HEK293T (cell line): ENCODE measurements around the gene CMAS.

Source experiments
- CTCF ChIA-PET: fragments of 350-600 bp; formaldehyde crosslinking; extraction: SDS; loops from one replicate; lab custom pipeline; 2021; ENCODE audit warnings: antibody characterized with exemption, inconsistent platforms; lab: Yijun Ruan, JAX
- POLR2A ChIA-PET: fragments of 350-600 bp; formaldehyde crosslinking; extraction: SDS; loops from one replicate; lab custom pipeline; 2020; ENCODE audit warnings: antibody characterized with exemption, inconsistent platforms; lab: Yijun Ruan, JAX
- DNase-seq: peaks from one replicate; pipeline ENCODE4 v3.0.0; 2012; ENCODE audit warnings: mixed read lengths; ENCODE audit errors: extremely low spot score
- ARNT ChIP-seq: fragments of 450-650 bp; IDR thresholded peaks from 2 replicates; pipeline ENCODE4 v1.6.1; 2017; ENCODE audit warnings: mild to moderate bottlenecking
- BHLHE40 ChIP-seq: fragments of 450-650 bp; IDR thresholded peaks from 2 replicates; pipeline ENCODE4 v1.6.1; 2016; ENCODE audit warnings: mild to moderate bottlenecking, moderate library complexity, borderline replicate concordance
- CTBP1 ChIP-seq: fragments of 450-650 bp; IDR thresholded peaks from 2 replicates; pipeline ENCODE4 v1.6.1; 2016; ENCODE audit warnings: borderline replicate concordance
- ELF4 ChIP-seq: fragments of 450-650 bp; IDR thresholded peaks from 2 replicates; pipeline ENCODE4 v1.6.1; 2017; ENCODE audit warnings: antibody characterized with exemption
- FOXA1 ChIP-seq: fragments of 450-650 bp; IDR thresholded peaks from 2 replicates; pipeline ENCODE4 v1.6.1; 2016; ENCODE audit warnings: mild to moderate bottlenecking
- FOXK2 ChIP-seq: fragments of 450-650 bp; IDR thresholded peaks from 2 replicates; pipeline ENCODE4 v1.6.1; 2016; ENCODE audit warnings: mild to moderate bottlenecking
- FOXM1 ChIP-seq: fragments of 450-650 bp; IDR thresholded peaks from 2 replicates; pipeline ENCODE4 v1.6.1; 2017; ENCODE audit warnings: mild to moderate bottlenecking, borderline replicate concordance
- HDGF ChIP-seq: fragments of 450-650 bp; IDR thresholded peaks from 2 replicates; pipeline ENCODE4 v1.6.1; 2017; ENCODE audit warnings: antibody characterized with exemption, borderline replicate concordance
- L3MBTL2 ChIP-seq: fragments of 450-650 bp; conservative IDR thresholded peaks from 2 replicates; pipeline ENCODE4 v1.6.1; 2016; ENCODE audit warnings: mild to moderate bottlenecking
- LEF1 ChIP-seq: fragments of 450-650 bp; IDR thresholded peaks from 2 replicates; pipeline ENCODE4 v1.6.1; 2017; ENCODE audit warnings: mild to moderate bottlenecking, borderline replicate concordance
- NFRKB ChIP-seq: fragments of 450-650 bp; IDR thresholded peaks from 2 replicates; pipeline ENCODE4 v1.6.1; 2016; ENCODE audit warnings: mild to moderate bottlenecking, moderate library complexity
- PKNOX1 ChIP-seq: fragments of 450-650 bp; IDR thresholded peaks from 2 replicates; pipeline ENCODE4 v1.6.1; 2016
- SP1 ChIP-seq: fragments of 450-650 bp; IDR thresholded peaks from 2 replicates; pipeline ENCODE4 v1.6.1; 2017
- SUZ12 ChIP-seq: fragments of 450-650 bp; IDR thresholded peaks from 2 replicates; pipeline ENCODE4 v1.6.1; 2016; ENCODE audit warnings: mild to moderate bottlenecking
- TARDBP ChIP-seq: fragments of 450-650 bp; IDR thresholded peaks from 2 replicates; pipeline ENCODE4 v1.6.1; 2016
- ZNF384 ChIP-seq: fragments of 450-650 bp; IDR thresholded peaks from 2 replicates; pipeline ENCODE4 v1.6.1; 2016

Gene CMAS

GRCh38 chr12:22032732-22033131, 13.3 kb upstream of the CMAS start:
- TF ChIP-seq FOXM1 (no peak), SP1 (no peak), NFRKB (no peak), FOXA1 (no peak)
- no peak for DNase-seq
- ChIA-PET POLR2A (no interaction called here), CTCF (no interaction called here)

GRCh38 chr12:22034709-22035506, 11.1 kb upstream of the CMAS start:
- ChIA-PET CTCF (interaction anchor here (1.0 kb wide), 1 partner anchor 17 kb away, joined by 3 read pairs; no protein-coding TSS in a partner anchor), POLR2A (no interaction called here)
- TF ChIP-seq FOXK2 (no peak), FOXM1 (no peak), BHLHE40 (no peak), NFRKB (no peak), ARNT (no peak), ELF4 (no peak), FOXA1 (no peak), LEF1 (no peak), SUZ12 (no peak), TARDBP (no peak), SP1 (no peak), HDGF (no peak), L3MBTL2 (no peak), ZNF384 (no peak), CTBP1 (no peak), PKNOX1 (no peak)
- DNase-seq = no peak

- DNase-seq = no peak
- TF ChIP-seq ELF4 = no peak
- TF ChIP-seq CTBP1 = no peak
- TF ChIP-seq TARDBP = no peak
- no peak for TF ChIP-seq HDGF
- TF ChIP-seq FOXA1 = no peak
- TF ChIP-seq FOXK2 = no peak
- ChIA-PET POLR2A (no interaction called here), CTCF (no interaction called here)
Measured at GRCh38 chr12:22037947-22038346, 8.1 kb upstream of the CMAS start.

GRCh38 chr12:22038734-22039133, 7.3 kb upstream of the CMAS start:
- ChIA-PET POLR2A (no interaction called here), CTCF (no interaction called here)
- TF ChIP-seq TARDBP (no peak), ELF4 (no peak)
- DNase-seq = no peak

- no peak for DNase-seq
- ChIA-PET POLR2A (no interaction called here), CTCF (no interaction called here)
- TF ChIP-seq ARNT = no peak
- TF ChIP-seq L3MBTL2 = no peak
- TF ChIP-seq ELF4 = no peak
- no peak for TF ChIP-seq FOXM1
- no peak for TF ChIP-seq SP1
- no peak for TF ChIP-seq TARDBP
- TF ChIP-seq PKNOX1 = no peak
- TF ChIP-seq HDGF = no peak
- TF ChIP-seq NFRKB = no peak
- no peak for TF ChIP-seq FOXA1
- no peak for TF ChIP-seq BHLHE40
- TF ChIP-seq FOXK2 = no peak
- TF ChIP-seq ZNF384 = no peak
- TF ChIP-seq LEF1 = no peak
- TF ChIP-seq SUZ12 = no peak
Measured at GRCh38 chr12:22039361-22039760, 6.7 kb upstream of the CMAS start.

- ChIA-PET POLR2A (interaction anchor here (0.6 kb wide), 1 partner anchor 364 kb away, joined by 4 read pairs; no protein-coding TSS in a partner anchor), CTCF (no interaction called here)
- DNase-seq = no peak
- no peak for TF ChIP-seq HDGF
- no peak for TF ChIP-seq FOXM1
- TF ChIP-seq PKNOX1 = no peak
- TF ChIP-seq L3MBTL2 = no peak
- no peak for TF ChIP-seq ARNT
- TF ChIP-seq LEF1 = no peak
- TF ChIP-seq FOXA1 = no peak
- TF ChIP-seq CTBP1 = no peak
- TF ChIP-seq SUZ12 = no peak
- TF ChIP-seq NFRKB = no peak
- no peak for TF ChIP-seq SP1
Measured at GRCh38 chr12:22042976-22043669, 2.9 kb upstream of the CMAS start.
